ENCODE data around the gene POC1A.
"Not testable (repeated sequence)": the region's sequence is repeated elsewhere in the genome, so short reads cannot be mapped to it uniquely, and the experiment has no call there.

POC1A gene

GRCh38 chr3:52183786-52184445, 29.7 kb upstream of the POC1A start:
- DNase-seq: no peak
- ATAC-seq: no peak

GRCh38 chr3:52182691-52183090, 28.5 kb upstream of the POC1A start:
- no peak for ATAC-seq

GRCh38 chr3:52182196-52182595, 28.0 kb upstream of the POC1A start:
- no peak for ATAC-seq
- DNase-seq: no peak

More at GRCh38 chr3:52182691-52183090, 28.5 kb upstream of the POC1A start:
- no peak for DNase-seq

- no peak for DNase-seq
These were observed 27.3 kb upstream of the POC1A start for GRCh38 chr3:52181543-52181942.

GRCh38 chr3:52178537-52178936, 24.3 kb upstream of the POC1A start:
- no peak for ATAC-seq

More at GRCh38 chr3:52181543-52181942, 27.3 kb upstream of the POC1A start:
- no peak for ATAC-seq

GRCh38 chr3:52178126-52178525, 23.9 kb upstream of the POC1A start:
- not testable (repeated sequence) for DNase-seq, ATAC-seq

More at GRCh38 chr3:52178537-52178936, 24.3 kb upstream of the POC1A start:
- no peak for DNase-seq

GRCh38 chr3:52177701-52178042, 23.4 kb upstream of the POC1A start:
- ATAC-seq (no peak), DNase-seq (no peak)

- no peak for DNase-seq
- ATAC-seq: no peak
These were observed 22.9 kb upstream of the POC1A start for GRCh38 chr3:52176951-52177700.

- DNase-seq: no peak
- no peak for ATAC-seq
These were observed 22.0 kb upstream of the POC1A start for GRCh38 chr3:52176180-52176752.

- ATAC-seq (no peak), DNase-seq (no peak)
These were observed 21.4 kb upstream of the POC1A start for GRCh38 chr3:52175416-52176179.

- ATAC-seq (no peak), DNase-seq (no peak)
These were observed 20.7 kb upstream of the POC1A start for GRCh38 chr3:52174896-52175295.

GRCh38 chr3:52173101-52173500, 18.9 kb upstream of the POC1A start:
- ATAC-seq (no peak), DNase-seq (no peak)

- DNase-seq (no peak), ATAC-seq (no peak)
These were observed 18.1 kb upstream of the POC1A start for GRCh38 chr3:52172262-52172757.

- no peak for DNase-seq
- peak; percentile 17 for ATAC-seq
These were observed 17.5 kb upstream of the POC1A start for GRCh38 chr3:52171514-52172261.

GRCh38 chr3:52170217-52170616, 16.0 kb upstream of the POC1A start:
- DNase-seq, ATAC-seq: not testable (repeated sequence)

GRCh38 chr3:52167240-52167639, 13.0 kb upstream of the POC1A start:
- ATAC-seq: no peak
- no peak for DNase-seq

GRCh38 chr3:52162250-52162872, 8.1 kb upstream of the POC1A start:
- no peak for DNase-seq
- ATAC-seq: no peak

- DNase-seq (no peak), ATAC-seq (no peak)
These were observed 5.3 kb upstream of the POC1A start for GRCh38 chr3:52159503-52159902.

- ATAC-seq: no peak
These were observed 1.7 kb upstream of the POC1A start for GRCh38 chr3:52155912-52156311.

GRCh38 chr3:52153389-52154096, 680 bp downstream of the POC1A start:
- DNase-seq (peak; percentile 20), ATAC-seq (peak; percentile 2)

More at GRCh38 chr3:52155912-52156311, 1.7 kb upstream of the POC1A start:
- no peak for DNase-seq

Data from stimulated activated naive CD8-positive, alpha-beta T cell treated with anti-CD3 and anti-CD28 coated beads, Interleukin-15, Interleukin-2, amounts not matched to agents 100 U/mL and 50 U/mL, for 24 hours (primary cell).